Activated naive CD4-positive, alpha-beta T cell treated with anti-CD3 and anti-CD28 coated beads, Interleukin-2, amount 10 ng/mL, durations not matched to agents 7 days and 5 days (primary cell): ENCODE data around the gene ADI1.
A peak's percentile ranks its signal among the peaks of the same experiment; 100 is the strongest.
"Not testable (repeated sequence)": the region's sequence is repeated elsewhere in the genome, so short reads cannot be mapped to it uniquely, and the experiment has no call there.

ENCODE experiments used
- CTCF ChIA-PET: fragments of 350-600 bp; sonication (Branson Sonifier 250); formaldehyde crosslinking; loops from one replicate; lab custom pipeline; 2021; ENCODE audit warnings: antibody characterized with exemption; lab: Charles Lee
- DNase-seq: peaks from one replicate; pipeline ENCODE4 v3.0.0-alpha.2; 2020
- H3K27ac Mint-ChIP-seq: one replicate; pipeline ENCODE4 v1.8.0; 2021; ENCODE audit warnings: mild to moderate bottlenecking, moderate library complexity, mixed read lengths
- H3K27me3 Mint-ChIP-seq: one replicate; pipeline ENCODE4 v1.8.0; 2021; ENCODE audit warnings: mild to moderate bottlenecking, mixed read lengths
- H3K36me3 Mint-ChIP-seq: one replicate; pipeline ENCODE4 v1.8.0; 2021; ENCODE audit warnings: mixed read lengths
- H3K4me1 Mint-ChIP-seq: one replicate; pipeline ENCODE4 v1.8.0; 2021; ENCODE audit warnings: mixed read lengths
- H3K4me3 Mint-ChIP-seq: one replicate; pipeline ENCODE4 v1.8.0; 2021; ENCODE audit warnings: mild to moderate bottlenecking, moderate library complexity, mixed read lengths
- H3K9me3 Mint-ChIP-seq: one replicate; pipeline ENCODE4 v1.8.0; 2021; ENCODE audit warnings: mixed read lengths

ADI1 gene

DNA sequence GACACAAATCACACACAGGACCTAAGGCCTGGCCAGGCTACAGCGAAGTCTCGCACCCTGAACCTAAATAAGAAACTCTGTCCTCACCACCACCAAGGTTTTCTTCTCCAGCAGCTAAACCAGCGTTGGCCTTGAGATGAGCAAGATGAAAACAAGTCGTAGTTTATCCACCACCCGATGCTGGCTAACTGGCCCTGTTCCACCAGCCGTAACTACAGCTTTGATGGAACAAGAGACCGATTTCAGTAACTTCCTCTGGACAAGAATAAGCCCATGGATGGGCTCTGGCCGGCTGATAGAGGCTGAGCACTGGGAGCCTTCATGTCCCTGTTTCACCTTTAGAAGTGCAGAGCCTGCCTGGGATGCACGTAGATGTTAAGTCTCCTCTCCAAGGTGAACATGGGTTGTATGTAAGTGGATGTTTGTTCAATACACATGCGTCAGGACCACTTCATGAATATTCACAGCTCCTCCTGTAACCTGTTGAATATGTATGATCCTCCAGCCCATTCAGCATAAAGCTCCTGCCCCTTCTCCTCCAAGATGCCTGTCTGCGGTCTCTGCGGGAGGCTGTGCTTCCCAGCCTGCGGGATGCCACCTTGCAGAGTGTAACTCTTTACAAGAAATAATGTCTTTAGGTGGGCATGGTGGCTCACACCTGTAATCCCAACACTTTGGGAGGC, 24.2 kb downstream of the ADI1 start:
- Mint-ChIP-seq H3K4me3 (no peak overlapping the region), H3K27ac (no peak overlapping the region), H3K27me3 (no peaks in the 10 kb centered on the region), H3K36me3 (peaks cover 18% of the 10 kb centered on the region), H3K4me1 (no peaks in the 10 kb centered on the region), H3K9me3 (no peaks in the 10 kb centered on the region)
- no peak for DNase-seq
- CTCF ChIA-PET: no interaction called here

DNA sequence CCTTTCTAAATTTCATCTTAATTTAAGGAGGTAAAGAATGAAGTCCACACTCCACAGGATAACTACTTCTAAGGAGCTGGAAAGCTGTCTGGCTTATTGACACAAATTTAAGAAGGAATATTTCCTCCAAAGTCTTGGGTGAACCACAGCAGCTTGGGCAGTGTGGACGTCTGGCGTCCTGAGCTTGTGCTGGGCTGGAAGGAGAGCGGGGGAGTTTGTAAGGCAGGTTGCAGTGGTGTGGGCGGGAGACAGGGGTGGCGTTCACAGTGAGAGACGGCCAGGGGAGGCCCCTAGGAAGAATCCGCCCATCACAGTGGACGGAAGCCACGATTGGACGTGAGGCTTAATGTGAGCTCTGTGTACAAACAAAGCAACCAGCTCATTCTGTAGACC, 25.7 kb downstream of the ADI1 start:
- CTCF ChIA-PET: no interaction called here
- no peak for DNase-seq
- Mint-ChIP-seq H3K9me3 (no peaks in the 10 kb centered on the region), H3K36me3 (peaks cover 9% of the 10 kb centered on the region), H3K27ac (no peak overlapping the region), H3K4me1 (no peaks in the 10 kb centered on the region), H3K27me3 (no peaks in the 10 kb centered on the region), H3K4me3 (no peak overlapping the region)

DNA sequence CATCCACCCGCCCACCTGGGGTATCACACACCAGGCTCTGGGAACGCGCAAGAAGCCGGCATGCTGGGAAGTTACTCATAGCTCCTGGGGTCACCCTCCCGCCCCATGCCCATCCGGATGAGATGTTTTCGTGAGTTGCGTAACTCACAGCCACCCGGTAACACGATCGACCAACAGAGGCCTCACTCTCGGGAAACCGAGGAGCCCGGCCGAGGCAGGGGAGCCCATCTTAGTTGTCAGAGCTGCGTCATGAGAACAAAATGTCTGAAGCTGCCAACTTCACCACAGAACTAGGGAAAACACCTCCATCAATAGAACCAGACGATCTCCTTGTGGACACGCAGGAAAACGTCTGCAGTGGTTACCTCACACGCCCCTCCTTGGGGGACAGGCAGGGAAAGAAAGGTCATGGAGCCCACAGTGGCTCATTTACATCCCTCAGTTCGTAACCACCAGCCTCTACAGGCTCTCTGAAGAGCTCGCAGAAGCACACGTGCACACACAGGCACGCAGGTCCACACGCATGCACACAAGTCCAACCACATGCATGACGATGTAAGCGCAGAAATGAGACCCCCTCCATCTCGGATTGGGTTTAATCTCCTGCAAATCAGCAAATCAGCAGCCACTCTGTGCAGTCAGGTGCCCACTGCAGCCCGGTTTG, 26.2 kb downstream of the ADI1 start:
- H3K27me3 Mint-ChIP-seq: no peaks in the 10 kb centered on the region
- no peak overlapping the region for H3K27ac Mint-ChIP-seq
- no peak overlapping the region for H3K4me3 Mint-ChIP-seq
- no peaks in the 10 kb centered on the region for H3K4me1 Mint-ChIP-seq
- CTCF ChIA-PET: no interaction called here
- peaks cover 4% of the 10 kb centered on the region for H3K36me3 Mint-ChIP-seq
- H3K9me3 Mint-ChIP-seq: no peaks in the 10 kb centered on the region
- no peak for DNase-seq

DNA sequence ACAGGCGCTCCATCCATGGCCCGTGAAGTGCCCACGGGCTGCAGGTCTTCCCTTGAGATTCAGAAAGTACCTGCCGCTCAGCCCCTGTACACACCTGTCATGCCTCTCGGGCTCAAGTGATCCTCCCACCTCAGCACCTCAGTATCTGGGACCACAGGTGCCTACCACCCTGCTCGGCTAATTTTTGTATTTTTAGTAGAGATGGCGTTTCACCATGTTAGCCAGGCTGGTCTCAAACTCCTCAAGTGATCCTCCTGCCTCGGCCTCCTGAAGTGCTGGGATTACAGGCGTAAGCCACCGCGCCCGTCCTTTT, 26.9 kb downstream of the ADI1 start:
- H3K27ac Mint-ChIP-seq, DNase-seq, CTCF ChIA-PET, H3K36me3 Mint-ChIP-seq, H3K27me3 Mint-ChIP-seq, H3K9me3 Mint-ChIP-seq, H3K4me1 Mint-ChIP-seq, H3K4me3 Mint-ChIP-seq: not testable (repeated sequence)

DNA sequence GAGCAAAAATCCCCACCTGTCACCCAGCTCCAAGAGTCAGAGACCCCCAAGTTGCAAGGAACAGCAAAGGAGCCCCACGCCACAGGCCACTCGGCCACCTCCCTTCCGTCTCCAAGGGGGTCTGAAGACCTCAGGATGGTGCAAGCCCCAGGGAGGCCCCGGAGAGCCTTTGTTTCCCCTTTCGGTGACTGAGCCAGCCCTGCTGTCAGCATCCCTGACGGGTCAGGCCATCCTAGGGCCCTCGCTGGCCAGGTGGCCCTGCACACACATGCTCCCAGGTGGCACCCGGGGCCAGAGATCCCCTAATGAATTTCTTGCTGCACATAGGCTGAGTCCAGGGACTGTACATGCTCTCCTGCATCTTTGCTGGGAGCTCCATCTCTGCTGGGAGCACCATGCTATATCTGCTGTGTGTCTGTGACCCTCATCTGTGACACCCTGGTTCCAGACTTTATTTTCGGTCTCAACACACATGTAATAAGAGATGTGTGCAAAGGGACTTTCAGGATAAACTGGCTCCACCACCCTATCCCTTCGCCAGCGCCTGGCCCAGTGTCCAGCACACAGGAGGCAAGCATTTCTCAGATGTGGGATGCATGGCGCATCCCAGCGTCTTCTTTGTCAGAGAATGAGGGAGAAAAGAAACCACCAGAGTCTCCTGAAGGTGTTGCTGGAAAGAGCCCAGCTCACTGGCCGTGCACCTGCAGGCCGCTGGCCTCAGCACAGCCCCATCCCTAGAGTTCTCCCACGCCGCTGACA, 27.4 kb downstream of the ADI1 start:
- CTCF ChIA-PET: no interaction called here
- no peaks in the 10 kb centered on the region for H3K4me1 Mint-ChIP-seq
- no peak overlapping the region for H3K4me3 Mint-ChIP-seq
- DNase-seq: no peak
- peaks cover 3% of the 10 kb centered on the region for H3K36me3 Mint-ChIP-seq
- no peaks in the 10 kb centered on the region for H3K27me3 Mint-ChIP-seq
- H3K9me3 Mint-ChIP-seq: no peaks in the 10 kb centered on the region
- no peak overlapping the region for H3K27ac Mint-ChIP-seq

DNA sequence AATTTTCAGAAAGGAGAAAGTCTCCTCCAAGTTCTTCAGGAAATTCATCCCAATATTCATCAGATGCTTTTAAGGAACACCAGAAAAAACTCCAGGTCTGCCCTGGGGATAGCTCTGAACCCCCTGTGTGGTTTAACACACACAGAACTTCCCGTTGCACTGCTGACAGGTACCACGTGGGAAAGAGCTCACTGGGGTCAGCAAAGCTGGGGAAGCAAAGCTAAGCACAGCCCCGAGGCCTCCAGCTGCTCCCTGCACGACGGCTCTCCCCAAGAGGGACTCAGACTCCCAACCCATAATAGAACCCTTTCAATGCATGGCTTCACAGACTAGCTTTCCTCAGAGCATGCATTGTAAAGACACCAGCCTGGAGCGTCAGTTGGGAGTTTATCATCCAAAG, 28.0 kb downstream of the ADI1 start:
- no peak overlapping the region for H3K4me3 Mint-ChIP-seq
- H3K4me1 Mint-ChIP-seq: no peaks in the 10 kb centered on the region
- H3K27me3 Mint-ChIP-seq: no peaks in the 10 kb centered on the region
- no peak overlapping the region for H3K27ac Mint-ChIP-seq
- CTCF ChIA-PET: no interaction called here
- DNase-seq: no peak
- peaks cover 3% of the 10 kb centered on the region for H3K36me3 Mint-ChIP-seq
- no peaks in the 10 kb centered on the region for H3K9me3 Mint-ChIP-seq

DNA sequence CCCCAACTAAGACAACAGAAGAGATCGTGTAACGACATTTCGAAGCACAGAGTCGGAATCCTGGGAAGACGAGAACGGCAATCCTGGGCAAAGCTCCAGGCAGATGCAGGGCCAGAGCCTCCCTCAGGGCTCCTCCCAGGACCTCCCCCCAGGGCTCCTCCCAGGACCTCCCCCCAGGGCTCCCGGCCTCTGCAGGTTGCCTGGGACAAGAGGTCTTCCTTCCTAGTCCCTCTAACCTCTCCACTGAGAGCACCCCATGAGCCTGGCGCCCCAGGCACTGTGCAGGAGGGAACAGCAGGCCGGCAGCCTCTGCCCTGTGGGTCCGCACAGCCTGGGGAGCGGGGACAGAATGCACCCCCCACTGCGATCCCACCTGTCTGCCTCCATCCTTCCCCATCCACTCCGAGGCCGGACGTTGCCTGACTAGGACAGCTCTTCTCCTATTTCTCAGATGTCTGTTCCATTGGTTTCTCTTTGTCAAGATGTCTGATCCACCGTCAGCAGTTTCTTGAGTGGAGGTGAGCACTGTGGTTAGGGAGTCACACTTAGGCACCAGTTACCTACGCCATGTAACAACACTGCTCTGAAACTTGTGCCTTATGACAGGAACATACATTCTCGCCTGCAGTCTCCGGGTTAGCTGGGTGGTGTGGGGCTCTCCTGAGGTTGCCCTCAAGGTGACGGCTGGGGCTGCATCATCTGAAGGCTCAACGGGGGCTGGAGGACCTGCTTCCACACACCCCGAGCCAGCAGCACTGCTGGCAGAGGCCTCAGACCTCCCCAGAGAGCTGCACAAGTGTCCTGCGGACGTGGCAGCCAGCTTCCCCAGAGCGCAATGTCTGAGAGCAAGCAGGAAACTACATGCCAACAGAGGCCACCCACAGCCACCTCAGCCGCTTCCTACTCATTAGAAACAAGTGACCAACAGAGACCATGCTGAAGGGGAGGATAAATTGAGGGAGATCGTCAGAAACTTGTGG, 28.9 kb downstream of the ADI1 start:
- Mint-ChIP-seq H3K27ac (peak overlapping the region; percentile 7), H3K36me3 (peaks cover 5% of the 10 kb centered on the region), H3K4me3 (no peak overlapping the region), H3K27me3 (no peaks in the 10 kb centered on the region), H3K4me1 (no peaks in the 10 kb centered on the region), H3K9me3 (no peaks in the 10 kb centered on the region)
- CTCF ChIA-PET: no interaction called here
- no peak for DNase-seq

DNA sequence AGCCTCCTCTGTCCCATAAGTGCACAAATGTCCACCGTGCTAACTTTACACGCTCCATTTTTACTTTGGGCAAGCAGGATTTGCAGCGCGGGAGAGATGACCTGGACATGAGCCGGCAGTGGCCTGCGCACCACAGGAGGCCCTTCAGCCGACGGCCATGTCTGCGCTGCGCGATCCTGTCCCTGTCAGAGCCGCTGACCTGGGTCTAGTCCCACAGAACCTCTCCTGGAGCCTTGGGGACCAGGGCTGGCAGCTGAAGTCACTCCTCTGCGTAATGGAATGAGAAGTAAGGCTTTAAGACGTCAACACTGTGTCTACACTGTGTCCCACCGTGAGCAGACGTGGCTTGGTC, 29.6 kb downstream of the ADI1 start:
- Mint-ChIP-seq H3K4me1 (no peaks in the 10 kb centered on the region), H3K9me3 (no peaks in the 10 kb centered on the region), H3K27ac (peak overlapping the region; percentile 7), H3K36me3 (peaks cover 3% of the 10 kb centered on the region), H3K4me3 (no peak overlapping the region), H3K27me3 (no peaks in the 10 kb centered on the region)
- CTCF ChIA-PET: no interaction called here
- DNase-seq: no peak

DNA sequence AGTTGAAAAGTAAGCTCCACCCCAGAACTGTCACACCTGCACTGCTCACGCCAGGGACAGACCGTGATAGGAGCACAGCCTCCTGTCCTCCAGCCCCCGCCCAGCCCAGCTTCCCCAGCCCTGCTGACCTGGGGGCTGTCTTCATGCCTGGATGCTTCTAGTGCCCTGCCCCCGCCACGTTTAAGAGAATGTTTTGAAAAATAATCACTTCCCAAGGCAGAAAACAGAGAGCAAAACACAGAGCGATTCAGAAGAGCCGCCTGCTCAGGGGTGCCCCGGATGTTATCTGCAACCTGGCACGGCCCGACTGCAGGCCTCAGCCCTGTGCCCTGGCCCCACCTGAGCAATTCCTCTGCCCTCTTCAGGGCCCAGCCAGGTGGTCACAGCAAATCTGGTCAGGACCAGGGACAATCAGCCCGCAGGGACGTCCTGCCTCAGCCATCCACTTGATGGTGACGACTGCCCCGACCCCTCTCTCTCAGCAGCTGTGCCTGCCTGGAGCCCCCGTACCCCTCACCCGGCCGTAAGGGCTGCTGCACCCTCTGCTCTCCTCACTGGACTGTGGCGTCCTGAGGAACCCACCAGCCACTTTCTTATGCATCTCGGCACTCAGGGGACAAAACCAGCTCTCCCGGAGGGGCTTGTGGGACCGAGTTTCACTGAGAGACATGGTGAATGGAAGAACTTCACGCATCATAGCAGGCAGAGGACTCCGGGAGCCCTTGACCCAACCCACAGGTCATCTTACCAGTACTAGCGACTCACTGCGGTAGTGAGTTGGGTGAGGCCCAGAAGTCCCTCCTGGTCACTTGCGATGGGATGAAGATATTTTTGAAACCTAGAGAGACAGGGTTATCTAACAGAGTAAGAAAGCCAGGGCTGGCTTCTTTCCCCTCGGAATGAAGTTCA, 30.2 kb downstream of the ADI1 start:
- Mint-ChIP-seq H3K9me3 (no peaks in the 10 kb centered on the region), H3K27ac (no peak overlapping the region), H3K4me3 (no peak overlapping the region), H3K27me3 (no peaks in the 10 kb centered on the region), H3K36me3 (peaks cover 3% of the 10 kb centered on the region), H3K4me1 (no peaks in the 10 kb centered on the region)
- CTCF ChIA-PET: no interaction called here
- no peak for DNase-seq

DNA sequence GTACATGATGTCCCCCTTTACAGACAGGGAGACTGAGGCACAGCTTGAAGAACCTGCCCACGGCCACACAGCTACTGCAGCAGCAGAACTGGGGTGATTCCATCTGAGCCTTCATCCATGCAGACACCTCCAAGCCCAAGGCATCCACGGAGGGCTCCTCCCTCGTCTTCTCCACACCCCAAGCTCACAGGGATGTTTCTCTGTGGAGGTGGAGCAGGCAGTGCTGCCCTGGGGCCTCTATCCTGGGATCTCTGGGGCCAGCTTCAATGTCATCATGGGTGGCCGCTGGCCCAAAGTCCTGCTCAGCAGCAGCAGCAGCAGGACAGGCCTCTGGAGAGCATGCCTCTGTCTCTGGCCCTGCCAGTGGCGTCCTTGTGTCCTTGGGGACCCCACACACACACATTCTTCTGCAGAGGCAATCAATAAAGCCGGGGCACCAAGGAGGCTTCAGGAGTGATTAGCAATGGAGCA, 31.2 kb downstream of the ADI1 start:
- H3K4me3 Mint-ChIP-seq: no peak overlapping the region
- no peaks in the 10 kb centered on the region for H3K9me3 Mint-ChIP-seq
- DNase-seq: no peak
- CTCF ChIA-PET: no interaction called here
- H3K27me3 Mint-ChIP-seq: no peaks in the 10 kb centered on the region
- peaks cover 3% of the 10 kb centered on the region for H3K36me3 Mint-ChIP-seq
- no peak overlapping the region for H3K27ac Mint-ChIP-seq
- H3K4me1 Mint-ChIP-seq: no peaks in the 10 kb centered on the region

DNA sequence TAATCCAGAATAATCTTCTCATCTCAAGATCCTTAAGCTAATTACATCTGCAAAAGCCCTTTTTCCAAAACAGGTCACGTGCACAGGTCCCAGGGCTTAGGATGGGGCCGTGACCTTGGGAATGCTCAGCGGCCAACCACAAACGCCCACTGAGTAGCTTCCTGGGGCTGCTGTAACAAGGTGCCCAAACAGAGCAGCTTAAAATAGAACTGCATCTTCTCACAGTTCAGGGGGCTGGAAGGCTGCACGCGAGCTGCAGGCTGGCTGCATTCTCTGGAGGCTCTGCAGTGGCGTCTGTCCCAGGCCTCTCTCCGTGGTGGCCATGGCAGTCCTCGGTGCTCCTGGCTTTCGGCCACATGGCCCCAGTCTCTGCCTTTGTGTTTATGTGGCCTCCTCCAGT, 31.9 kb downstream of the ADI1 start:
- peaks cover 3% of the 10 kb centered on the region for H3K36me3 Mint-ChIP-seq
- no peaks in the 10 kb centered on the region for H3K27me3 Mint-ChIP-seq
- H3K4me1 Mint-ChIP-seq: no peaks in the 10 kb centered on the region
- CTCF ChIA-PET: no interaction called here
- no peaks in the 10 kb centered on the region for H3K9me3 Mint-ChIP-seq
- H3K27ac Mint-ChIP-seq: no peak overlapping the region
- DNase-seq: no peak
- H3K4me3 Mint-ChIP-seq: no peak overlapping the region

DNA sequence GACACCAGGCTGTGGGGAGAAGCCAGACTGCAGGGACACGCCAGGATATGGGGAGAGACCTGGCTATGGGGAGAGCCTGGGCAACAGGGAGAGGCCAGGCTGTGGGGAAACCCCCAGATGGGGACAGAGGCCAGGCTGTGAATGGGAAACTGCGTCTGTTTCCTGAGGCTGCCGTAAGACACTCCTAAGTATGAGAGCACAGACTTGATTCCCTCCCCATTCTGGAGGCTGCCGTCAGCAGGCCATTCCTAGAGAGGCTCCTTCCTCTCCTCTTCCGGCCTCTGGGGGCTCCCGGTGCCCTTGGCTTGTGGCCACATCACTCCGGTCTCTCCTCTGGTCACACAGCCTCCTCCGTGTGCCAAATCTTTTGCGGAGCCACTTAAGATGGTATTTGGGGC, 32.3 kb downstream of the ADI1 start:
- H3K27ac Mint-ChIP-seq: no peak overlapping the region
- H3K9me3 Mint-ChIP-seq: no peaks in the 10 kb centered on the region
- no peaks in the 10 kb centered on the region for H3K27me3 Mint-ChIP-seq
- CTCF ChIA-PET: no interaction called here
- peaks cover 3% of the 10 kb centered on the region for H3K36me3 Mint-ChIP-seq
- no peaks in the 10 kb centered on the region for H3K4me1 Mint-ChIP-seq
- no peak for DNase-seq
- no peak overlapping the region for H3K4me3 Mint-ChIP-seq
